Epithelial cell of proximal tubule (primary cell): ENCODE results near the gene PRPF18. TPM values are rescaled to one million over a fixed set of nuclear protein-coding genes. Genes with fewer than 3 reads are reported as not detected.

Source experiments
- DNase-seq: peaks from one replicate; pipeline ENCODE4 v3.0.0-alpha.2; 2011; ENCODE audit warnings: low read depth
- H3K4me3 ChIP-seq: 2 replicates; pipeline ENCODE4 v1.5.1; 2011; ENCODE audit warnings: low read depth, mild to moderate bottlenecking, low read length
- CTCF ChIP-seq: conservative IDR thresholded peaks from 2 replicates; pipeline ENCODE4 v1.5.1; 2012; ENCODE audit warnings: low read depth, mild to moderate bottlenecking, low read length
- total RNA-seq: library from RNA; depleted of rRNA; stranded (reverse); fragments of >200 nt; gene quantifications from 2 replicates; pipeline ENCODE4 v1.2.3, GENCODE V29; 2015

The PRPF18 gene
- total RNA-seq, 1 donor from 2014 or later: 25.9 TPM

GRCh38 chr10:13636776-13637175 lies 50.0 kb downstream of the PRPF18 start:
- no peak for DNase-seq
- TF ChIP-seq CTCF: no peak
- no peak overlapping the region for H3K4me3 ChIP-seq

GRCh38 chr10:13637303-13637856 lies 50.6 kb downstream of the PRPF18 start:
- no peak for DNase-seq
- H3K4me3 ChIP-seq: no peak overlapping the region
- TF ChIP-seq CTCF: no peak

GRCh38 chr10:13637894-13638293 lies 51.1 kb downstream of the PRPF18 start:
- DNase-seq: no peak
- no peak overlapping the region for H3K4me3 ChIP-seq
- no peak for TF ChIP-seq CTCF

GRCh38 chr10:13642293-13642692 lies 55.5 kb downstream of the PRPF18 start:
- H3K4me3 ChIP-seq: no peak overlapping the region
- no peak for TF ChIP-seq CTCF
- DNase-seq: no peak

- DNase-seq: no peak
- H3K4me3 ChIP-seq: no peak overlapping the region
- TF ChIP-seq CTCF: no peak
Measured at GRCh38 chr10:13643016-13643415, 56.3 kb downstream of the PRPF18 start.

GRCh38 chr10:13644866-13645265 lies 58.1 kb downstream of the PRPF18 start:
- H3K4me3 ChIP-seq: no peak overlapping the region
- no peak for TF ChIP-seq CTCF
- no peak for DNase-seq

- H3K4me3 ChIP-seq: no peak overlapping the region
- no peak for TF ChIP-seq CTCF
- DNase-seq: no peak
Measured at GRCh38 chr10:13648425-13648824, 61.7 kb downstream of the PRPF18 start.
